HepG2 (cell line): ENCODE measurements around the gene FEM1B. TPM values are rescaled to one million over a fixed set of nuclear protein-coding genes. Genes with fewer than 3 reads are reported as not detected.

Experiments
- ATAC-seq: fragments of 200-7000 bp; cut with Tn5 transposase; 3 replicates; pipeline ENCODE4 v1.9.1; 2020; ENCODE audit warnings: mild to moderate bottlenecking, moderate library complexity
- BruUV-seq: library from RNA; stranded (reverse); fragments of 400-500 nt; replicated peaks from 2 replicates; lab custom pipeline; 2021; lab: Mats Ljungman, UMichigan
- CTCF ChIA-PET: fragments of 300-600 bp; formaldehyde crosslinking; extraction: SDS; loops from one replicate; lab custom pipeline; 2021; ENCODE audit warnings: low total read pairs, inconsistent platforms, low intra/inter-chr PET ratio; lab: Yijun Ruan, JAX
- POLR2A ChIA-PET: fragments of 350-600 bp; sonication (Branson Sonifier 250); formaldehyde crosslinking; loops from one replicate; lab custom pipeline; 2020; ENCODE audit warnings: antibody characterized with exemption, inconsistent platforms; lab: Yijun Ruan, JAX
- DNase-seq: peaks from one replicate; pipeline ENCODE4 v3.0.0-alpha.2; 2015; ENCODE audit warnings: low spot score
- FAIRE-seq: peaks from 3 replicates; lab custom pipeline; 2011; peaks lifted over from hg19 to GRCh38; lab: Jason Lieb, UNC
- H2AFZ ChIP-seq: one replicate; pipeline ENCODE4 v1.6.1; 2011; ENCODE audit warnings: low read length, inconsistent platforms
- H3K27ac ChIP-seq: fragments of 300-600 bp; 3 replicates; pipeline ENCODE4 v1.8.0; 2011; ENCODE audit warnings: mixed run types, mild to moderate bottlenecking, mixed read lengths, low read length, inconsistent platforms; ENCODE audit not compliant: insufficient read depth; ENCODE audit errors: extremely low read length
- H3K27me3 ChIP-seq, 2 experiments: fragments of 200-600 bp in 1 of 2; 2 replicates in 1 of 2; 3 replicates in 1 of 2; pipeline versions ENCODE4 v1.6.0 to v1.8.0; 2011; ENCODE audit warnings: low read length in 2 of 2, mild to moderate bottlenecking in 2 of 2, moderate library complexity in 2 of 2, inconsistent platforms in 1 of 2; ENCODE audit not compliant: insufficient read depth in 2 of 2, control insufficient read depth in 1 of 2
- H3K36me3 ChIP-seq, 2 experiments: fragments of 200-600 bp in 1 of 2; replicated peaks in 1 of 2; 2 replicates in 1 of 2; 3 replicates in 1 of 2; pipeline versions ENCODE4 v1.5.1 to v1.8.0; 2011; ENCODE audit warnings: low read length in 2 of 2, inconsistent platforms in 1 of 2; ENCODE audit not compliant: insufficient read depth in 2 of 2, control insufficient read depth in 1 of 2
- H3K4me1 ChIP-seq: 2 replicates; pipeline ENCODE4 v1.5.1; 2012; ENCODE audit warnings: low read length, inconsistent platforms; ENCODE audit not compliant: insufficient read depth
- H3K4me2 ChIP-seq: 2 replicates; pipeline ENCODE4 v1.6.0; 2011; ENCODE audit warnings: low read depth, low read length, inconsistent platforms
- H3K4me3 ChIP-seq, 3 experiments: fragments of 200-600 bp in 1 of 3; sonication (generic), shearing (Covaris generic) in 1 of 3; replicated peaks in 1 of 3; 2 replicates each; pipeline ENCODE4 v1.5.1; 2011 to 2016; ENCODE audit warnings: low read length in 3 of 3, inconsistent platforms in 2 of 3, low read depth in 2 of 3, mild to moderate bottlenecking in 2 of 3, control low read depth in 1 of 3, mixed read lengths in 1 of 3; ENCODE audit not compliant: insufficient read depth in 1 of 3
- H3K79me2 ChIP-seq: one replicate; pipeline ENCODE4 v1.6.1; 2011; ENCODE audit warnings: low read length, inconsistent platforms; ENCODE audit not compliant: insufficient read depth
- H3K9ac ChIP-seq: 2 replicates; pipeline ENCODE4 v1.6.0; 2011; ENCODE audit warnings: mild to moderate bottlenecking, low read depth, low read length, inconsistent platforms; ENCODE audit not compliant: insufficient read depth
- H3K9me3 ChIP-seq: 2 replicates; pipeline ENCODE4 v1.5.1; 2012; ENCODE audit warnings: mild to moderate bottlenecking, low read length
- H4K20me1 ChIP-seq: 2 replicates; pipeline ENCODE4 v1.6.0; 2011; ENCODE audit warnings: inconsistent platforms, mild to moderate bottlenecking, low read length, moderate library complexity; ENCODE audit not compliant: insufficient read depth
- IRF9 ChIP-seq: sonication (generic); formaldehyde crosslinking; IDR thresholded peaks from 2 replicates; pipeline ENCODE4 v1.8.0; 2022; ENCODE audit warnings: missing genetic modification reagents, mild to moderate bottlenecking, borderline replicate concordance
- KDM4B ChIP-seq: sonication (generic); formaldehyde crosslinking; IDR thresholded peaks from 2 replicates; pipeline ENCODE4 v1.4.0; 2020; ENCODE audit warnings: missing genetic modification reagents
- NFE2L1 ChIP-seq: sonication (generic); formaldehyde crosslinking; IDR thresholded peaks from 2 replicates; pipeline ENCODE4 v1.4.0; 2020; ENCODE audit warnings: missing genetic modification reagents, mild to moderate bottlenecking, borderline replicate concordance
- SMAD1 ChIP-seq: sonication (generic); formaldehyde crosslinking; IDR thresholded peaks from 2 replicates; pipeline ENCODE4 v1.4.0; 2020; ENCODE audit warnings: missing genetic modification reagents, low read depth, mild to moderate bottlenecking, borderline replicate concordance
- SSRP1 ChIP-seq: IDR thresholded peaks from 2 replicates; pipeline ENCODE4 v1.6.1; 2016; ENCODE audit warnings: control low read depth
- STAT5B ChIP-seq: sonication (generic); formaldehyde crosslinking; IDR thresholded peaks from 2 replicates; pipeline ENCODE4 v1.4.0; 2020; ENCODE audit warnings: missing genetic modification reagents
- TRIM22 ChIP-seq: fragments of 450-650 bp; IDR thresholded peaks from 2 replicates; pipeline ENCODE4 v1.6.1; 2017
- ZNF138 ChIP-seq: sonication (generic); formaldehyde crosslinking; IDR thresholded peaks from 2 replicates; pipeline ENCODE4 v1.5.0; 2020; ENCODE audit warnings: mild to moderate bottlenecking, low read depth, missing genetic modification reagents
- ZNF318 ChIP-seq: sonication (generic); formaldehyde crosslinking; IDR thresholded peaks from 2 replicates; pipeline ENCODE4 v1.4.0; 2020; ENCODE audit warnings: mild to moderate bottlenecking, missing genetic modification reagents
- ZNF513 ChIP-seq: sonication (generic); formaldehyde crosslinking; conservative IDR thresholded peaks from 2 replicates; pipeline ENCODE4 v1.5.0; 2020; ENCODE audit warnings: missing genetic modification reagents
- ZNF562 ChIP-seq: sonication (generic); formaldehyde crosslinking; IDR thresholded peaks from 2 replicates; pipeline ENCODE4 v1.8.0; 2022; ENCODE audit warnings: missing genetic modification reagents, borderline replicate concordance
- in situ Hi-C: cut with HindIII; loops from 2 replicates; pipeline ENCODE4 v1.10.0; 2017; ENCODE audit warnings: low pct_unique_long_range_greater_than_20kb; ENCODE audit not compliant: extremely low pct_ligation_motif_present
- intact Hi-C: fragments of 100-400 bp; cut with micrococcal nuclease; formaldehyde crosslinking; loops from one replicate; pipeline ENCODE4 v1.10.0; 2022; ENCODE audit not compliant: unreplicated experiment
- polyA plus RNA-seq, 8 experiments: library from polyadenylated mRNA; depleted of rRNA in 3 of 8; stranded (reverse) in 7 of 8; unstranded in 1 of 8; fragments of >200 nt; fragmentation: Illumina TruSeq in 4 of 8; extraction: Trizol in 4 of 8; gene quantifications; 2 replicates each; pipeline versions ENCODE4 v1.2.1 to v1.2.3, GENCODE V29; 2011 to 2016; ENCODE audit warnings: low read depth in 4 of 8, missing spikeins in 1 of 8, mixed read lengths in 1 of 8; ENCODE audit not compliant: insufficient read depth in 1 of 8
- total RNA-seq, 5 experiments: library from RNA; depleted of rRNA; stranded (reverse); fragments of >200 nt; fragmentation: Illumina TruSeq; extraction: Trizol; gene quantifications; 2 replicates each; pipeline ENCODE4 v1.2.3, GENCODE V29; 2016; ENCODE audit warnings: low read depth in 1 of 5

The FEM1B gene
- total and polyA plus RNA-seq, 2 of the 13 experiments (the other 11 are each of a cell fraction or from before 2014, with no cell fraction given): 38.1 to 40.0 TPM

GRCh38 chr15:68292967-68293366 is 15.4 kb downstream of the FEM1B start:
- H3K36me3 ChIP-seq: peaks cover 9 to 32% of the 10 kb centered on the region in 2 experiments
- H3K4me3 ChIP-seq: no peak overlapping the region
- ChIA-PET POLR2A (no interaction called here), CTCF (no interaction called here)
- DNase-seq (no peak), FAIRE-seq (no peak), ATAC-seq (no peak)
- no peak overlapping the region for H2AFZ ChIP-seq
- H3K27me3 ChIP-seq: no peaks in the 10 kb centered on the region
- BruUV-seq: no TSS peak
- no peak overlapping the region for H3K4me2 ChIP-seq
- no peak overlapping the region for H3K9ac ChIP-seq
- H3K4me1 ChIP-seq: peaks cover 4% of the 10 kb centered on the region
- H3K79me2 ChIP-seq: peaks cover 40% of the 10 kb centered on the region
- no peak for TF ChIP-seq TRIM22
- TF ChIP-seq IRF9: no peak
- TF ChIP-seq KDM4B (CRISPR knock-in tag): no peak
- TF ChIP-seq STAT5B: no peak
- TF ChIP-seq ZNF318 (CRISPR knock-in tag): no peak
- TF ChIP-seq ZNF513 (CRISPR knock-in tag): no peak
- no peak for TF ChIP-seq NFE2L1
- no peak for TF ChIP-seq ZNF138 (CRISPR knock-in tag)
- TF ChIP-seq ZNF562 (CRISPR knock-in tag): no peak
- TF ChIP-seq SSRP1: no peak
- TF ChIP-seq SMAD1 (CRISPR knock-in tag): no peak
- H4K20me1 ChIP-seq: peaks cover 4% of the 10 kb centered on the region; the same call in 1 of the 2 replicates
- H3K27ac ChIP-seq: no peak overlapping the region
- in situ Hi-C loops: no loop called here
- no peaks in the 10 kb centered on the region for H3K9me3 ChIP-seq
- intact Hi-C loops: no loop called here
